ENCODE data around the gene LYZL2. TPM values are rescaled to one million over a fixed set of nuclear protein-coding genes. Genes with fewer than 3 reads are reported as not detected.
A peak's percentile ranks its signal among the peaks of the same experiment; 100 is the strongest.
"Not testable (repeated sequence)": the region's sequence is repeated elsewhere in the genome, so short reads cannot be mapped to it uniquely, and the experiment has no call there.

Gene LYZL2
- total RNA-seq, 1 experiment from 2014 or later = not detected

DNA sequence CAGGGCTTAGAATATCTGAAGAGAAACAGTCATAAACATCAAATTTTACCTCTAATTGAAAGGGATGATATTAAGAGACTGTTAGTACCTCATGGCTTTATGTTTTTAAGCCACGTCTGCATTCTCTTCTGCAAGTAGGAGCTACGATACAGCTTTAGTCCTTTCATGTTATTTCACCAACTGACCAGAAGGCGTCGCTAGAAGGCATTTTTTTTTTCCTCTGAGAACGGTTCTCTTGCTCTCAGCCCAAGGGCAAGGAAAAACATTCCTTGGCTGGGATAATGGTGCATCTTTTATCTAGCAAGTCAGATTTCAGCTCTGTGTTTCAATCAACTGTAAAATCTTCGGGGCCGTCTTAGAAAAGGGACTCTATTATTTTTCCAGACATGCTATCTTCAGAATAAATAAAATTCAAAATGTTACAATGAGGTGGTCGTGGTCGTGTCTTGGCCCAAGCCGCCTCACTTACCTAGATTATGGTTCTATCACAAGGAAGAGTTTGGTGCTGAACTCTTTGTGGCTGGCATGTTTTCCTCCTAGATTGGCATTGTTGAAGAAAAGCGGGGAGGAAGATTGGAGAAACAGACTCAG lies 41.6 kb upstream of the LYZL2 start:
- no peak overlapping the region for H3K4me3 Mint-ChIP-seq (ENCODE audit: low read depth, unreplicated experiment)
- BruUV-seq (replicated peaks) = no TSS peak

DNA sequence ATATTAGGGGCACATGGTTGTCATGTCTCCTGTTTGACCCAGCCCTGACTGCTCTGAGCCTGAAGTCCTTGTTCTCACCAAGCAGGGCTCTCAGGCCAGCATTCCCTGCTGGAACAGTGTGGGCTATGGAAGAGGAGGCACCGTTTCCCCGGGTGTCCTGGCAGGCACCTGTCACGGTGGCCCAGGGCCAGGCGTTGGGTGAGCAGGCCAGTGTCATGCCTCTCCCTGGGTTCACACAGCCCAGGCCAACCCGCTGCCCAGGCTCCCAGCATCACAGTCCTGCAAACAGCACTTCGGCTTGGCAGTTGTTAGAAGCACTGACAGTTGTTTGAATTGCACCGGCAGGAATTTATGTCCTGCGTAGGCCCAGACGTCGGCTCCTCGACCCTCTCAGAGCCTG lies 38.4 kb upstream of the LYZL2 start:
- H3K4me3 Mint-ChIP-seq (ENCODE audit: low read depth, unreplicated experiment); DNase-seq; intact Hi-C loops (cut with micrococcal nuclease; ENCODE audit: unreplicated experiment); H3K36me3 Mint-ChIP-seq (ENCODE audit: insufficient read depth, unreplicated experiment); H3K4me1 Mint-ChIP-seq (ENCODE audit: low read depth, unreplicated experiment); CTCF ChIA-PET; H3K27me3 Mint-ChIP-seq (ENCODE audit: unreplicated experiment); BruUV-seq (replicated peaks); H3K9me3 Mint-ChIP-seq (ENCODE audit: low read depth, unreplicated experiment); H3K27ac Mint-ChIP-seq (ENCODE audit: unreplicated experiment): not testable (repeated sequence)

More for the DNA sequence above, 41.6 kb upstream of the LYZL2 start:
- H3K36me3 Mint-ChIP-seq (ENCODE audit: insufficient read depth, unreplicated experiment) = no peaks in the 10 kb centered on the region
- CTCF ChIA-PET = interaction anchor here (0.6 to 1.6 kb wide), 6 partner anchors 11 to 65 kb away, joined by 3 to 11 read pairs (median 4); no protein-coding TSS in a partner anchor
- no peaks in the 10 kb centered on the region for H3K4me1 Mint-ChIP-seq (ENCODE audit: low read depth, unreplicated experiment)
- H3K27ac Mint-ChIP-seq (ENCODE audit: unreplicated experiment) = no peak overlapping the region
- peak; percentile 54 for DNase-seq
- TF ChIP-seq CTCF (IDR thresholded peaks at IDR 0.05; ENCODE audit: unreplicated experiment) = peak; percentile 22
- H3K9me3 Mint-ChIP-seq (ENCODE audit: low read depth, unreplicated experiment) = no peaks in the 10 kb centered on the region
- intact Hi-C loops (cut with micrococcal nuclease; ENCODE audit: unreplicated experiment) = no loop called here
- H3K27me3 Mint-ChIP-seq (ENCODE audit: unreplicated experiment) = no peaks in the 10 kb centered on the region

DNA sequence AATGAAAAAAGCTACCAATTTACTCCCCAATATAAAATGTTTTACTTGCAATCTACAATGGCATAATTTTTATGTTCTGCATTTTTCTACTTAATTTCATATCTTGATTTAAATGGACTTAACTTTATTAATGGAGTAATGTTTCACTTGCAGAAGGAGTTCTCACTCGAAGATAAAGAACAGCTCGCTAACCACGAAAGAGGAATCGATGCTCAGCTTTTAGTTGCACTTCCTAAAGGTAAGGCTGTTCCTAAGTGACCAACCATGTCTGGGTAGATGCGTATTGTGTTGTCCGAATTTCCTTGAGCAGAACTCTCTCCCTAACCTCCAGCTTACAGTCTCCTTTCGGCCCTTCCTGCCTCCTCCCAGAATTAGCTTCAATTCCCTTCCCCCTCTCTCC lies 33.9 kb upstream of the LYZL2 start:
- H3K27me3 Mint-ChIP-seq (ENCODE audit: unreplicated experiment); CTCF ChIA-PET; DNase-seq; H3K4me1 Mint-ChIP-seq (ENCODE audit: low read depth, unreplicated experiment); H3K9me3 Mint-ChIP-seq (ENCODE audit: low read depth, unreplicated experiment); H3K27ac Mint-ChIP-seq (ENCODE audit: unreplicated experiment); H3K4me3 Mint-ChIP-seq (ENCODE audit: low read depth, unreplicated experiment); intact Hi-C loops (cut with micrococcal nuclease; ENCODE audit: unreplicated experiment); BruUV-seq (replicated peaks); H3K36me3 Mint-ChIP-seq (ENCODE audit: insufficient read depth, unreplicated experiment): not testable (repeated sequence)

DNA sequence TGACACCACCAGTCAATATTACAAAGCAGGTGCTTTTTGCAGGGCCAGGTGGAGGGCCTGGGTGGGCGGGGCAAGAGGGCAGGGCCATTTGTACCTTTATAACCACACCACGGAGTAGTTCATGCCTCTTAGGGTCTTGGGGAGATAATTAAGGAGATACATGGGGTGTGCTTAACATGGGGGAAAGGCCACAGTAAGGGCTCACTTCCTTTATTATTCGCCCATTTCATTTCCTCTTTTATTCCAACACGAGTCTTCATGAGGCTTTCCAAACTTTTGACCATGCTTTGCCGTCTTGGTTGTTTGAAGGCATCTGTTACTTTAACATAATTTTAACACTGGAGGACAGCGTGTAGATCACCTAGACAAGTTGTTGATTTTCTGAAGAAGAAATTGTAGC lies 33.3 kb upstream of the LYZL2 start:
- H3K27me3 Mint-ChIP-seq (ENCODE audit: unreplicated experiment) = peaks cover 16% of the 10 kb centered on the region
- TF ChIP-seq CTCF (IDR thresholded peaks at IDR 0.05; ENCODE audit: unreplicated experiment) = no peak
- H3K27ac Mint-ChIP-seq (ENCODE audit: unreplicated experiment) = no peak overlapping the region
- intact Hi-C loops (cut with micrococcal nuclease; ENCODE audit: unreplicated experiment) = no loop called here
- no TSS peak for BruUV-seq (replicated peaks)
- no peak overlapping the region for H3K4me3 Mint-ChIP-seq (ENCODE audit: low read depth, unreplicated experiment)
- no peaks in the 10 kb centered on the region for H3K4me1 Mint-ChIP-seq (ENCODE audit: low read depth, unreplicated experiment)
- no peaks in the 10 kb centered on the region for H3K9me3 Mint-ChIP-seq (ENCODE audit: low read depth, unreplicated experiment)
- DNase-seq = no peak
- CTCF ChIA-PET = no interaction called here
- H3K36me3 Mint-ChIP-seq (ENCODE audit: insufficient read depth, unreplicated experiment) = no peaks in the 10 kb centered on the region

DNA sequence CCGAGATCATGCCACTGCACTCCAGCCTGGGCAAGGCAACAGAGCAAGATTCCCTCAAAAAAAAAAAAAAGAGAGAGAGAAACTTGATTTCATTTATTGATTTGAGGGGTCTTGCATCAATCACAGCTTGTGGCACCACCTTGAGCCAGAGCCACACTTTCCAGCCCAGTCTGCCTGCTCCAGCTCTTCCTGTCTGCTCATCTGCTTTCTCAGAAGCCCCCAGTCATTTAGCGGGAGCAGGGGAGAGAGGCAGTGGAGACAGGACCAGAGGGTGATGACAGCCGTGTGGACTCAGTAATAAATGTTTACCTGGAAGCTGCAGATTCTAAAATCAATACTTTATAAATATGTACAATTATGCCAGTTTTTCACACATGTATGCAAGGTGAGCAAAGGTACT lies 30.8 kb upstream of the LYZL2 start:
- H3K27me3 Mint-ChIP-seq (ENCODE audit: unreplicated experiment) = peaks cover 24% of the 10 kb centered on the region
- not testable (repeated sequence) for H3K4me1 Mint-ChIP-seq (ENCODE audit: low read depth, unreplicated experiment)

GRCh38 chr10:30656233-30656632 lies 26.7 kb upstream of the LYZL2 start:
- Mint-ChIP-seq H3K4me1 (ENCODE audit: low read depth, unreplicated experiment) (peaks cover 7% of the 10 kb centered on the region), H3K27ac (ENCODE audit: unreplicated experiment) (no peak overlapping the region), H3K36me3 (ENCODE audit: insufficient read depth, unreplicated experiment) (no peaks in the 10 kb centered on the region), H3K9me3 (ENCODE audit: low read depth, unreplicated experiment) (no peaks in the 10 kb centered on the region), H3K27me3 (ENCODE audit: unreplicated experiment) (peaks cover 24% of the 10 kb centered on the region), H3K4me3 (ENCODE audit: low read depth, unreplicated experiment) (no peak overlapping the region)
- no TSS peak for BruUV-seq (replicated peaks)
- no peak for DNase-seq
- CTCF ChIA-PET = no interaction called here
- intact Hi-C loops (cut with micrococcal nuclease; ENCODE audit: unreplicated experiment) = no loop called here
- TF ChIP-seq CTCF (IDR thresholded peaks at IDR 0.05; ENCODE audit: unreplicated experiment) = no peak

More for the DNA sequence above, 30.8 kb upstream of the LYZL2 start:
- intact Hi-C loops (cut with micrococcal nuclease; ENCODE audit: unreplicated experiment); H3K27ac Mint-ChIP-seq (ENCODE audit: unreplicated experiment); H3K9me3 Mint-ChIP-seq (ENCODE audit: low read depth, unreplicated experiment); BruUV-seq (replicated peaks); H3K4me3 Mint-ChIP-seq (ENCODE audit: low read depth, unreplicated experiment); DNase-seq; H3K36me3 Mint-ChIP-seq (ENCODE audit: insufficient read depth, unreplicated experiment): not testable (repeated sequence)
- CTCF ChIA-PET = interaction anchor here (2.5 kb wide), 1 partner anchor 22 kb away, joined by 6 read pairs; no protein-coding TSS in a partner anchor

DNA sequence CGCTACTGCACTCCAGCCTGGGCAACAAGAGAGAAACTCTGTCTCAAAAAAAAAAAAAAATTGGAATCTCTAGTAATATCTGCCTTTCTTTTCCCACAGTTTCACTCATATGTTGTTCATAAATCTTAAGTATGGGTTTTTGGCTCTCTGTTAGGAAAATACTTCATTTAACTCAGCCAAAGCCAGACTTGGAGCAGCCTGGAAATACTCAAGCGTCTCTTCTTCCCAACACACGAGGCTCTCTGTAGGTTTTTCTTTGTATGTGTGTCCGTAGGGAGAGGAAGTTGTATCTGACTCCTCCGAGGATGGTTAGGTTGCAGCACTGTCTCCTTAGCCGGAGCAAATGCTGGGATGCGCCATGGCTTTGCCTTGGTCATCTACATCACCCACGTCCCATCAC lies 25.4 kb upstream of the LYZL2 start:
- Mint-ChIP-seq H3K4me1 (ENCODE audit: low read depth, unreplicated experiment) (peaks cover 12% of the 10 kb centered on the region), H3K27me3 (ENCODE audit: unreplicated experiment) (peaks cover 24% of the 10 kb centered on the region)
- CTCF ChIA-PET; DNase-seq; intact Hi-C loops (cut with micrococcal nuclease; ENCODE audit: unreplicated experiment); H3K4me3 Mint-ChIP-seq (ENCODE audit: low read depth, unreplicated experiment); H3K9me3 Mint-ChIP-seq (ENCODE audit: low read depth, unreplicated experiment); BruUV-seq (replicated peaks); H3K36me3 Mint-ChIP-seq (ENCODE audit: insufficient read depth, unreplicated experiment); H3K27ac Mint-ChIP-seq (ENCODE audit: unreplicated experiment): not testable (repeated sequence)

Data from Calu3 (cell line).